IMR-90 (cell line): Measurements from ENCODE around the gene SLC4A11. TPM values are rescaled to one million over a fixed set of nuclear protein-coding genes. Genes with fewer than 3 reads are reported as not detected.

Experiments used
- ATAC-seq: fragments of 200-7000 bp; cut with Tn5 transposase; 2 replicates; pipeline ENCODE4 v1.9.1; 2020; ENCODE audit warnings: low read depth, mild to moderate bottlenecking, moderate library complexity
- BruUV-seq: library from RNA; stranded (reverse); fragments of 400-500 nt; replicated peaks from 2 replicates; lab custom pipeline; 2021; lab: Mats Ljungman, UMichigan
- CTCF ChIA-PET: fragments of 300-600 bp; formaldehyde crosslinking; extraction: SDS; loops from one replicate; lab custom pipeline; 2021; ENCODE audit warnings: antibody characterized with exemption; lab: Yijun Ruan, JAX
- POLR2A ChIA-PET: fragments of 300-600 bp; sonication (Branson Sonifier 250); formaldehyde crosslinking; loops from one replicate; lab custom pipeline; 2022; ENCODE audit warnings: antibody characterized with exemption; ENCODE audit not compliant: unreplicated experiment; lab: Charles Lee
- DNase-seq: peaks from one replicate; pipeline ENCODE4 v3.0.0; 2013
- H2AFZ ChIP-seq: replicated peaks from 2 replicates; pipeline ENCODE3; 2013; ENCODE audit warnings: low read length, mild to moderate bottlenecking; ENCODE audit not compliant: poor library complexity
- H2AK5ac ChIP-seq: 2 replicates; pipeline ENCODE4 v1.6.1; 2013; ENCODE audit warnings: low read depth, low read length, inconsistent platforms
- H2AK9ac ChIP-seq: replicated peaks from 2 replicates; pipeline ENCODE3; 2013; ENCODE audit warnings: mild to moderate bottlenecking, low read depth, low read length, moderate library complexity; ENCODE audit not compliant: poor library complexity
- H2BK120ac ChIP-seq: 2 replicates; pipeline ENCODE4 v1.6.1; 2013; ENCODE audit warnings: low read depth, low read length, inconsistent platforms
- H2BK15ac ChIP-seq: 3 replicates; pipeline ENCODE4 v1.6.1; 2013; ENCODE audit warnings: low read depth, low read length, inconsistent platforms
- H2BK20ac ChIP-seq: 2 replicates; pipeline ENCODE4 v1.6.1; 2013; ENCODE audit warnings: low read depth, mild to moderate bottlenecking, inconsistent platforms, low read length, moderate library complexity
- H2BK5ac ChIP-seq: 2 replicates; pipeline ENCODE4 v1.6.1; 2013; ENCODE audit warnings: mild to moderate bottlenecking, low read depth, low read length, inconsistent platforms; ENCODE audit not compliant: poor library complexity, severe bottlenecking
- H3K14ac ChIP-seq: replicated peaks from 2 replicates; pipeline ENCODE4 v1.6.1; 2013; ENCODE audit warnings: low read depth, low read length, inconsistent platforms
- H3K18ac ChIP-seq: 2 replicates; pipeline ENCODE4 v1.6.1; 2013; ENCODE audit warnings: low read depth, low read length, control low read depth
- H3K23ac ChIP-seq: 2 replicates; pipeline ENCODE4 v1.6.1; 2013; ENCODE audit warnings: low read depth, low read length, inconsistent platforms
- H3K27ac ChIP-seq: 2 replicates; pipeline ENCODE4 v1.5.1; 2013; ENCODE audit warnings: mild to moderate bottlenecking, control low read depth, low read length; ENCODE audit not compliant: insufficient read depth
- H3K27me3 ChIP-seq: 2 replicates; pipeline ENCODE4 v1.6.1; 2013; ENCODE audit warnings: low read length; ENCODE audit not compliant: control insufficient read depth, insufficient read depth
- H3K36me3 ChIP-seq: 2 replicates; pipeline ENCODE4 v1.6.1; 2013; ENCODE audit warnings: low read length, mixed read lengths; ENCODE audit not compliant: control insufficient read depth, insufficient read depth
- H3K4ac ChIP-seq: 2 replicates; pipeline ENCODE4 v1.6.1; 2013; ENCODE audit warnings: low read depth, low read length, inconsistent platforms
- H3K4me1 ChIP-seq: 2 replicates; pipeline ENCODE4 v1.6.1; 2013; ENCODE audit warnings: low read length, mixed read lengths; ENCODE audit not compliant: control insufficient read depth, insufficient read depth
- H3K4me2 ChIP-seq: 2 replicates; pipeline ENCODE4 v1.6.1; 2013; ENCODE audit warnings: low read depth, mild to moderate bottlenecking, control low read depth, low read length, moderate library complexity
- H3K4me3 ChIP-seq: 2 replicates; pipeline ENCODE4 v1.5.1; 2013; ENCODE audit warnings: low read depth, mild to moderate bottlenecking, control low read depth, low read length, moderate library complexity; ENCODE audit not compliant: insufficient read depth
- H3K56ac ChIP-seq: 2 replicates; pipeline ENCODE4 v1.6.1; 2013; ENCODE audit warnings: low read length, inconsistent platforms; ENCODE audit not compliant: insufficient read depth; ENCODE audit errors: extremely low read depth
- H3K79me1 ChIP-seq, 2 experiments: 2 replicates each; pipeline ENCODE4 v1.6.1; 2013; ENCODE audit warnings: low read length in 2 of 2, inconsistent platforms in 1 of 2, low read depth in 1 of 2
- H3K9ac ChIP-seq: 2 replicates; pipeline ENCODE4 v1.6.1; 2013; ENCODE audit warnings: low read depth, low read length, control low read depth
- H3K9me1 ChIP-seq: 2 replicates; pipeline ENCODE4 v1.6.1; 2013; ENCODE audit warnings: low read length, inconsistent platforms; ENCODE audit not compliant: insufficient read depth
- H3K9me3 ChIP-seq: 2 replicates; pipeline ENCODE4 v1.6.1; 2013; ENCODE audit warnings: low read length; ENCODE audit not compliant: control insufficient read depth, insufficient read depth
- H4K20me1 ChIP-seq: 2 replicates; pipeline ENCODE4 v1.6.1; 2013; ENCODE audit warnings: low read length, inconsistent platforms; ENCODE audit not compliant: insufficient read depth
- H4K5ac ChIP-seq: 2 replicates; pipeline ENCODE4 v1.6.1; 2013; ENCODE audit warnings: mild to moderate bottlenecking, low read depth, low read length, control low read depth
- H4K8ac ChIP-seq, 2 experiments: 2 replicates each; pipeline ENCODE4 v1.6.1; 2013; ENCODE audit warnings: low read depth in 2 of 2, low read length in 2 of 2, control low read depth in 1 of 2, inconsistent platforms in 1 of 2
- H4K91ac ChIP-seq: 2 replicates; pipeline ENCODE4 v1.6.1; 2013; ENCODE audit warnings: low read depth, low read length, inconsistent platforms; ENCODE audit not compliant: insufficient read depth
- BHLHE40 ChIP-seq: fragments of 150-350 bp; IDR thresholded peaks from 2 replicates; pipeline ENCODE4 v1.6.1; 2016; ENCODE audit warnings: mild to moderate bottlenecking, low read depth, low read length
- CEBPB ChIP-seq: IDR thresholded peaks from 2 replicates; pipeline ENCODE4 v1.6.1; 2012; ENCODE audit warnings: low read depth, low read length, improper control_type of control experiment
- CTCF ChIP-seq: conservative IDR thresholded peaks from 2 replicates; pipeline ENCODE4 v1.5.1; 2012; ENCODE audit warnings: mild to moderate bottlenecking, low read depth, low read length, improper control_type of control experiment
- FOS ChIP-seq: fragments of 150-350 bp; IDR thresholded peaks from 2 replicates; pipeline ENCODE4 v1.6.1; 2016; ENCODE audit warnings: low read depth, low read length
- MAFK ChIP-seq: IDR thresholded peaks from 2 replicates; pipeline ENCODE4 v1.6.1; 2012; ENCODE audit warnings: low read depth, low read length, improper control_type of control experiment
- MAZ ChIP-seq: IDR thresholded peaks from 2 replicates; pipeline ENCODE4 v1.6.1; 2012; ENCODE audit warnings: low read depth, mild to moderate bottlenecking, low read length, improper control_type of control experiment, moderate library complexity, borderline replicate concordance
- RAD21 ChIP-seq: IDR thresholded peaks from 2 replicates; pipeline ENCODE4 v1.6.1; 2012; ENCODE audit warnings: low read length, improper control_type of control experiment
- RCOR1 ChIP-seq: IDR thresholded peaks from 2 replicates; pipeline ENCODE4 v1.6.1; 2012; ENCODE audit warnings: mild to moderate bottlenecking, low read length, improper control_type of control experiment; ENCODE audit not compliant: insufficient replicate concordance
- RFX5 ChIP-seq: IDR thresholded peaks from 2 replicates; pipeline ENCODE4 v1.8.0; 2012; ENCODE audit warnings: low read depth, mild to moderate bottlenecking, low read length, moderate library complexity
- SMC3 ChIP-seq: fragments of 150-350 bp; IDR thresholded peaks from 2 replicates; pipeline ENCODE4 v1.6.1; 2016; ENCODE audit warnings: low read depth, mild to moderate bottlenecking, antibody characterized with exemption, low read length, moderate library complexity
- USF2 ChIP-seq: fragments of 150-350 bp; IDR thresholded peaks from 2 replicates; pipeline ENCODE4 v1.6.1; 2017; ENCODE audit warnings: mild to moderate bottlenecking, antibody characterized with exemption, low read length, low read depth
- WGBS, 2 experiments: methylation state at CpG; one replicate each; pipeline versions ENCODE4 v1.1.5 to v1.1.7; 2013; ENCODE audit warnings: missing lambda C conversion rate in 2 of 2; ENCODE audit not compliant: insufficient read length in 1 of 2; ENCODE audit errors: extremely low coverage in 2 of 2; 5-methylcytosine and 5-hydroxymethylcytosine counted together
- dilution Hi-C: fragments of 300-500 bp; cut with HindIII; formaldehyde crosslinking; loops from one replicate; pipeline ENCODE4 v1.14.3; 2018; ENCODE audit warnings: low sequenced_read_pairs; ENCODE audit not compliant: unreplicated experiment
- in situ Hi-C: fragments of 300-500 bp; cut with MboI; formaldehyde crosslinking; loops from 3 replicates; pipeline ENCODE4 v1.14.3; 2019; ENCODE audit warnings: low sequenced_read_pairs, inconsistent platforms, mixed read lengths
- intact Hi-C: fragments of 100-400 bp; cut with micrococcal nuclease; formaldehyde crosslinking; loops from 2 replicates; pipeline ENCODE4 v1.10.0; 2022
- polyA plus RNA-seq, 3 experiments: library from polyadenylated mRNA; depleted of rRNA; stranded (reverse); fragments of >200 nt; gene quantifications; 2 replicates each; pipeline ENCODE4 v1.2.3, GENCODE V29; 2012; ENCODE audit warnings: low replicate concordance in 1 of 3
- total RNA-seq: library from RNA; depleted of rRNA; stranded (reverse); fragments of >200 nt; gene quantifications from 2 replicates; pipeline ENCODE4 v1.2.3, GENCODE V29; 2012

SLC4A11 gene
- total and polyA plus RNA-seq, 2 of the 4 experiments (the other 2 are of a cell fraction): 0.36 to 0.79 TPM

- Histone ChIP-seq H3K27ac (no peak overlapping the region), H2AK9ac (no peak overlapping the region), H3K4me2 (no peak overlapping the region), H4K8ac (no peak overlapping the region), H2BK5ac (no peak overlapping the region), H3K36me3 (no peaks in the 10 kb centered on the region), H3K27me3 (peaks cover 6% of the 10 kb centered on the region; the same call in 1 of the 2 replicates), H3K56ac (no peak overlapping the region), H3K4me3 (no peak overlapping the region), H2AFZ (no peak overlapping the region), H2BK15ac (no peak overlapping the region), H3K4me1 (no peaks in the 10 kb centered on the region), H3K18ac (no peak overlapping the region), H3K23ac (no peak overlapping the region), H4K5ac (no peak overlapping the region), H2BK120ac (no peak overlapping the region), H2BK20ac (no peak overlapping the region), H3K9ac (no peak overlapping the region), H3K4ac (no peak overlapping the region), H2AK5ac (no peak overlapping the region), H3K14ac (no peak overlapping the region), H4K20me1 (no peaks in the 10 kb centered on the region), H3K79me1 (no peaks in the 10 kb centered on the region), H3K9me3 (no peaks in the 10 kb centered on the region), H3K9me1 (no peaks in the 10 kb centered on the region), H4K91ac (no peak overlapping the region)
- dilution Hi-C loops (no loop called here), intact Hi-C loops (no loop called here), in situ Hi-C loops (no loop called here)
- POLR2A ChIA-PET: no interaction called here
- DNase-seq (no peak), ATAC-seq (no peak)
- WGBS, 2 experiments: no CpG with 5 or more reads among the region's 2 CpGs
- TF ChIP-seq USF2 (no peak), RFX5 (no peak), MAFK (no peak), FOS (no peak), RCOR1 (no peak), CTCF (no peak), MAZ (no peak), CEBPB (no peak), BHLHE40 (no peak), RAD21 (no peak), SMC3 (no peak)
- BruUV-seq: no TSS peak
- CTCF ChIA-PET: no interaction called here
These were observed 6.2 kb upstream of the SLC4A11 start for GRCh38 chr20:3245156-3245555.
